K562 (cell line): ENCODE data around the gene KIAA1958. TPM values are rescaled to one million over a fixed set of nuclear protein-coding genes. Genes with fewer than 3 reads are reported as not detected.

ENCODE experiments used
- ATAC-seq: fragments of 200-7000 bp; cut with Tn5 transposase; 3 replicates; pipeline ENCODE4 v1.9.1; 2020; ENCODE audit warnings: moderate library complexity
- BruUV-seq: library from RNA; stranded (reverse); fragments of 400-500 nt; replicated peaks from 2 replicates; lab custom pipeline; 2021; lab: Mats Ljungman, UMichigan
- CTCF ChIA-PET: fragments of 300-600 bp; formaldehyde crosslinking; extraction: SDS; loops from one replicate; lab custom pipeline; 2021; ENCODE audit warnings: low intra/inter-chr PET ratio; lab: Yijun Ruan, JAX
- POLR2A ChIA-PET: fragments of 300-600, 350-650 bp; sonication (Branson Sonifier 250); formaldehyde crosslinking; extraction: SDS; loops from one replicate; lab custom pipeline; 2021; ENCODE audit warnings: antibody characterized with exemption, inconsistent platforms; lab: Yijun Ruan, JAX
- DNase-seq, 4 experiments: peaks; one replicate each; pipeline versions ENCODE4 v3.0.0 to v3.0.0-alpha.2; 2011 to 2018; ENCODE audit warnings: low spot score in 3 of 4, mixed read lengths in 3 of 4; ENCODE audit errors: extremely low read depth in 1 of 4
- FAIRE-seq: peaks from 2 replicates; lab custom pipeline; 2011; peaks lifted over from hg19 to GRCh38; lab: Jason Lieb, UNC
- H2AFZ ChIP-seq: 2 replicates; pipeline ENCODE4 v1.6.0; 2011; ENCODE audit warnings: low read depth, low read length, control low read depth, inconsistent platforms
- H3K27ac ChIP-seq: fragments of 200-600 bp; 3 replicates; pipeline ENCODE4 v1.8.0; 2011; ENCODE audit warnings: low read depth, mild to moderate bottlenecking, control low read depth, inconsistent platforms, low read length, moderate library complexity, mixed read lengths; ENCODE audit errors: extremely low read depth
- H3K27me3 ChIP-seq, 2 experiments: fragments of 300-600 bp in 1 of 2; 2 replicates in 1 of 2; 3 replicates in 1 of 2; pipeline versions ENCODE4 v1.6.0 to v1.8.0; 2011; ENCODE audit warnings: inconsistent platforms in 2 of 2, low read length in 2 of 2, mild to moderate bottlenecking in 1 of 2, mixed read lengths in 1 of 2, moderate library complexity in 1 of 2; ENCODE audit not compliant: control insufficient read depth in 2 of 2, insufficient read depth in 2 of 2
- H3K36me3 ChIP-seq: fragments of 300-600 bp; 3 replicates; pipeline ENCODE4 v1.8.0; 2011; ENCODE audit warnings: mild to moderate bottlenecking, low read length, inconsistent platforms; ENCODE audit not compliant: control insufficient read depth, insufficient read depth
- H3K4me1 ChIP-seq, 2 experiments: fragments of 200-600 bp in 1 of 2; replicated peaks in 1 of 2; 2 replicates in 1 of 2; 3 replicates in 1 of 2; pipeline versions ENCODE4 v1.5.1 to v1.8.0; 2011; ENCODE audit warnings: inconsistent platforms in 2 of 2, low read length in 2 of 2, mild to moderate bottlenecking in 1 of 2, mixed read lengths in 1 of 2, moderate library complexity in 1 of 2; ENCODE audit not compliant: control insufficient read depth in 2 of 2, insufficient read depth in 2 of 2
- H3K4me2 ChIP-seq: 2 replicates; pipeline ENCODE4 v1.6.1; 2011; ENCODE audit warnings: low read length, control low read depth, inconsistent platforms, mixed read lengths; ENCODE audit not compliant: insufficient read depth
- H3K4me3 ChIP-seq: fragments of 200-600 bp; sonication (generic), shearing (Covaris generic); 2 replicates; pipeline ENCODE4 v1.5.1; 2016; ENCODE audit warnings: control low read depth, inconsistent platforms
- H3K79me2 ChIP-seq: fragments of 200-600 bp; 3 replicates; pipeline ENCODE4 v1.8.0; 2011; ENCODE audit warnings: low read length, inconsistent platforms; ENCODE audit not compliant: control insufficient read depth, insufficient read depth
- H3K9ac ChIP-seq, 2 experiments: 2 replicates each; pipeline versions ENCODE4 v1.6.0 to v1.6.1; 2011; ENCODE audit warnings: low read depth in 2 of 2, low read length in 2 of 2, control low read depth in 1 of 2, inconsistent platforms in 1 of 2, mild to moderate bottlenecking in 1 of 2, mixed read lengths in 1 of 2; ENCODE audit not compliant: insufficient read depth in 1 of 2
- H3K9me1 ChIP-seq: one replicate; pipeline ENCODE4 v1.6.0; 2011; ENCODE audit warnings: inconsistent platforms, mild to moderate bottlenecking, low read length, moderate library complexity; ENCODE audit not compliant: control insufficient read depth, insufficient read depth
- H3K9me3 ChIP-seq: replicated peaks from 2 replicates; pipeline ENCODE4 v1.5.1; 2011; ENCODE audit warnings: low read depth, low read length, inconsistent platforms; ENCODE audit not compliant: control insufficient read depth, insufficient read depth
- H4K20me1 ChIP-seq: replicated peaks from 2 replicates; pipeline ENCODE4 v1.6.1; 2011; ENCODE audit warnings: low read length, inconsistent platforms, mixed read lengths; ENCODE audit not compliant: control insufficient read depth, insufficient read depth
- ETS1 ChIP-seq: conservative IDR thresholded peaks from 2 replicates; pipeline ENCODE4 v1.6.1; 2011; ENCODE audit warnings: low read depth, mild to moderate bottlenecking, low read length; ENCODE audit not compliant: control insufficient read depth
- ZNF77 ChIP-seq: fragments of 250-450 bp; sonication (Bioruptor Pico); IDR thresholded peaks from 2 replicates; pipeline ENCODE4 v1.5.0; 2020
- whole genome bisulfite sequencing: fragments of 100-300 bp; shearing (Covaris generic); methylation state at CpG from one replicate; pipeline ENCODE4 v1.1.6; 2016; ENCODE audit warnings: low coverage, mixed read lengths; ENCODE audit not compliant: insufficient coverage; ENCODE audit errors: missing lambda C conversion rate; 5-methylcytosine and 5-hydroxymethylcytosine counted together
- in situ Hi-C: fragments of 300-500 bp; cut with MboI; formaldehyde crosslinking; loops from 4 replicates; pipeline ENCODE4 v1.15.0; 2018; ENCODE audit warnings: inconsistent platforms, mixed read lengths
- intact Hi-C: fragments of 100-400 bp; cut with micrococcal nuclease; formaldehyde crosslinking; loops from 2 replicates; pipeline ENCODE4 v1.14.2; 2022
- polyA plus RNA-seq, 8 experiments: library from polyadenylated mRNA; depleted of rRNA in 4 of 8; stranded (reverse) in 5 of 8; unstranded in 3 of 8; fragments of >200 nt; fragmentation: Nextera tagmentation in 2 of 8; fragmentation: Illumina TruSeq in 1 of 8; extraction: Ambion mirVana in 2 of 8; extraction: Trizol in 1 of 8; gene quantifications; 2 replicates each; pipeline versions ENCODE4 v1.2.1 to v1.2.3, GENCODE V29; 2011 to 2014; ENCODE audit warnings: inconsistent platforms in 1 of 8, missing spikeins in 1 of 8
- total RNA-seq, 7 experiments: library from RNA; depleted of rRNA in 6 of 7; stranded (reverse); fragments of >200 nt in 6 of 7; fragmentation: Illumina TruSeq in 2 of 7; extraction: Trizol in 2 of 7; gene quantifications; 2 replicates each; pipeline versions ENCODE4 v1.2.1 to v1.2.3, GENCODE V29; 2011 to 2021; ENCODE audit warnings: low replicate concordance in 1 of 7

The KIAA1958 gene
- total and polyA plus RNA-seq, 9 of the 15 experiments (the other 6 are each of a cell fraction or from before 2014, with no cell fraction given), result 1.1 to 16.0 (median 10.1) TPM

- POLR2A ChIA-PET, result interaction anchor here (0.6 to 1.0 kb wide), 2 partner anchors 11 to 276 kb away, joined by 3 to 4 read pairs; no protein-coding TSS in a partner anchor
- no peaks in the 10 kb centered on the region for H3K9me1 ChIP-seq
These were observed 95.0 kb downstream of the KIAA1958 start for GRCh38 chr9:112581469-112582176.

More at GRCh38 chr9:112581469-112582176, 95.0 kb downstream of the KIAA1958 start:
- Histone ChIP-seq H3K79me2 (peaks cover 4% of the 10 kb centered on the region; the same call in 1 of the 3 replicates), H3K27ac (no peak overlapping the region), H3K27me3 (no peaks in the 10 kb centered on the region), H3K4me1 (no peaks in the 10 kb centered on the region), H3K36me3 (no peaks in the 10 kb centered on the region), H3K4me2 (no peak overlapping the region), H3K9ac (no peak overlapping the region), H4K20me1 (no peaks in the 10 kb centered on the region), H3K9me3 (no peaks in the 10 kb centered on the region), H3K4me3 (no peak overlapping the region), H2AFZ (no peak overlapping the region)
- WGBS, result 83% methylated on average over 7 of the region's 7 CpGs
- no peak for DNase-seq
- intact Hi-C loops (no loop called here), in situ Hi-C loops (no loop called here)
- no TSS peak for BruUV-seq
- ATAC-seq, result no peak
- TF ChIP-seq ZNF77 (no peak), ETS1 (no peak)
- no peak for FAIRE-seq
- CTCF ChIA-PET, result no interaction called here
